ENCODE measurements around the gene LAMA5.

DNA sequence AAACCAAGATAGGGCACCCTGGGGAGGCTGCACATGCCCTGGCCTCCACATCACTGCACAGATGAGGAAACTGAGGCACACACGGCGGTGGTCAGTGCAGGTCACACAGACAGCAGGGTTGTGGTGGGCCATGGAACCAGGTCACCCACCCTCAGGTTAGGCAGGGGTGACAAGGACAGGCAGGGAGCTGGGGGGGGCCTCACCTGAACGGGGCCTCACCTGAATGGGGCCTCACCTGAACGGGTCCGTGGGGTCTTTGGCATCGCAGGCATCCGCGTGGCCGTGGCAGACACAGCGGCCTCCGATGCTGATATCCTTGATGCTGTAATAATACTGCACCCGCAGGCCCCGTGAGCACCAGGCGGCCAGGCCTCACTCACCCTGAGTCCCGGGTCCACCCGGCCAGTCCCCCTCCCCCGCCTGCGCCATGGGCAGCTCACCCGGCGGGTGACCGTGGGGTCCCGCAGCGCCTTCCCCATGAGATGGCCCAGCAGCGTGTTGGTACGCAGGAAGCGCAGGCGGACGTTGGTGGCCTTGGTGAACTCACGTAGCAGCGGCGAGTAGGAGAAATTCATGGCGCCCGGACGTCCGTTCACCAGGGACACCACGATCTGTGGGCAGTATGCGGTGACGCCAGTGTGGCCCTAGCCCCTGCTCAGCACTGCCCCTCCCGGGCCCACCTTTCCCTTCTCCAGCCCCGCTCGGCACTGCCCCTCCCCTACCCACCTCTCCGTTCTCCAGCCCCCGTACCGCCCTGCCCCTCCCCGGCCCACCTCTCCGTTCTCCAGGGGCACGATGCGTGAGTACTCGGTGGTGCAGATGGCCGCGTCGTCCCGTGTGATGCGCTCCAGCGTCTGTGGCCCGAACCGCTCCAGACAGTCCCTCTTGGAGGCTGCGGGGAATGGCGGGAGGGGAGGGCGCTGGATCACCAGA, 15.4 kb downstream of the LAMA5 start:
- TF ChIP-seq CTCF (conservative IDR thresholded peaks at IDR 0.05 in 1 of 2, IDR thresholded peaks at IDR 0.05 in 1 of 2; ENCODE audit: extremely low read depth in 1 of 2, insufficient read depth in 1 of 2, low read depth in 1 of 2, low read length in 2 of 2): no peak
- no peak for TF ChIP-seq EZH2 (IDR thresholded peaks at IDR 0.05; ENCODE audit: borderline replicate concordance, low read length)

Data from mammary epithelial cell (primary cell).